Measurements from ENCODE around the gene SPNS2.

SPNS2 gene

GRCh38 chr17:4541328-4542002, 42.8 kb downstream of the SPNS2 start:
- no peak; the same call in 1 of the 2 replicates for TF ChIP-seq RAD21 (IDR thresholded peaks at IDR 0.05; ENCODE audit: low read depth)
- no peak for TF ChIP-seq REST (IDR thresholded peaks at IDR 0.05; ENCODE audit: low read depth)
- no peak for TF ChIP-seq TAF1 (IDR thresholded peaks at IDR 0.05; ENCODE audit: low read depth)
- TF ChIP-seq NFIC (IDR thresholded peaks at IDR 0.05) = no peak
- no peak for TF ChIP-seq TCF12 (IDR thresholded peaks at IDR 0.05; ENCODE audit: low read depth)
- no peak for TF ChIP-seq EGR1 (IDR thresholded peaks at IDR 0.05)
- no peak for TF ChIP-seq MAX (IDR thresholded peaks at IDR 0.05)
- no peak for TF ChIP-seq EP300 (IDR thresholded peaks at IDR 0.05; ENCODE audit: borderline replicate concordance)
- no peak for TF ChIP-seq CREB1 (IDR thresholded peaks at IDR 0.05; ENCODE audit: low read depth)
- TF ChIP-seq USF1 (IDR thresholded peaks at IDR 0.05) = no peak

- TF ChIP-seq ZBTB7A (IDR thresholded peaks at IDR 0.05; ENCODE audit: low read depth) (no peak), EP300 (IDR thresholded peaks at IDR 0.05; ENCODE audit: borderline replicate concordance) (no peak), NFIC (IDR thresholded peaks at IDR 0.05) (no peak), RAD21 (IDR thresholded peaks at IDR 0.05; ENCODE audit: low read depth) (no peak), CEBPB (IDR thresholded peaks at IDR 0.05) (no peak), TCF12 (IDR thresholded peaks at IDR 0.05; ENCODE audit: low read depth) (no peak), MAX (IDR thresholded peaks at IDR 0.05) (no peak), EGR1 (IDR thresholded peaks at IDR 0.05) (no peak), TEAD4 (IDR thresholded peaks at IDR 0.05) (no peak), YY1 (IDR thresholded peaks at IDR 0.05; ENCODE audit: low read depth) (no peak), CREB1 (IDR thresholded peaks at IDR 0.05; ENCODE audit: low read depth) (no peak), TAF1 (IDR thresholded peaks at IDR 0.05; ENCODE audit: low read depth) (no peak), FOXM1 (IDR thresholded peaks at IDR 0.05; ENCODE audit: borderline replicate concordance, low read depth) (no peak), REST (IDR thresholded peaks at IDR 0.05; ENCODE audit: low read depth) (no peak), USF1 (IDR thresholded peaks at IDR 0.05) (no peak)
Measured at GRCh38 chr17:4542003-4542725, 43.5 kb downstream of the SPNS2 start.

GRCh38 chr17:4542726-4543191, 44.1 kb downstream of the SPNS2 start:
- no peak for TF ChIP-seq TEAD4 (IDR thresholded peaks at IDR 0.05)
- no peak for TF ChIP-seq EGR1 (IDR thresholded peaks at IDR 0.05)
- TF ChIP-seq FOXM1 (IDR thresholded peaks at IDR 0.05; ENCODE audit: borderline replicate concordance, low read depth) = no peak
- no peak for TF ChIP-seq REST (IDR thresholded peaks at IDR 0.05; ENCODE audit: low read depth)

- TF ChIP-seq TEAD4 (IDR thresholded peaks at IDR 0.05) (no peak), REST (IDR thresholded peaks at IDR 0.05; ENCODE audit: low read depth) (no peak), CEBPB (IDR thresholded peaks at IDR 0.05) (no peak), USF1 (IDR thresholded peaks at IDR 0.05) (no peak), EGR1 (IDR thresholded peaks at IDR 0.05) (no peak), YY1 (IDR thresholded peaks at IDR 0.05; ENCODE audit: low read depth) (no peak), RAD21 (IDR thresholded peaks at IDR 0.05; ENCODE audit: low read depth) (no peak), ZBTB7A (IDR thresholded peaks at IDR 0.05; ENCODE audit: low read depth) (no peak), CREB1 (IDR thresholded peaks at IDR 0.05; ENCODE audit: low read depth) (no peak), FOXM1 (IDR thresholded peaks at IDR 0.05; ENCODE audit: borderline replicate concordance, low read depth) (no peak)
Measured at GRCh38 chr17:4543557-4544026, 44.9 kb downstream of the SPNS2 start.
